Measurements from ENCODE around the gene RAB11B. TPM values are rescaled to one million over a fixed set of nuclear protein-coding genes. Genes with fewer than 3 reads are reported as not detected.

Gene RAB11B
- total RNA-seq, 1 donor from 2014 or later = 157 TPM

DNA sequence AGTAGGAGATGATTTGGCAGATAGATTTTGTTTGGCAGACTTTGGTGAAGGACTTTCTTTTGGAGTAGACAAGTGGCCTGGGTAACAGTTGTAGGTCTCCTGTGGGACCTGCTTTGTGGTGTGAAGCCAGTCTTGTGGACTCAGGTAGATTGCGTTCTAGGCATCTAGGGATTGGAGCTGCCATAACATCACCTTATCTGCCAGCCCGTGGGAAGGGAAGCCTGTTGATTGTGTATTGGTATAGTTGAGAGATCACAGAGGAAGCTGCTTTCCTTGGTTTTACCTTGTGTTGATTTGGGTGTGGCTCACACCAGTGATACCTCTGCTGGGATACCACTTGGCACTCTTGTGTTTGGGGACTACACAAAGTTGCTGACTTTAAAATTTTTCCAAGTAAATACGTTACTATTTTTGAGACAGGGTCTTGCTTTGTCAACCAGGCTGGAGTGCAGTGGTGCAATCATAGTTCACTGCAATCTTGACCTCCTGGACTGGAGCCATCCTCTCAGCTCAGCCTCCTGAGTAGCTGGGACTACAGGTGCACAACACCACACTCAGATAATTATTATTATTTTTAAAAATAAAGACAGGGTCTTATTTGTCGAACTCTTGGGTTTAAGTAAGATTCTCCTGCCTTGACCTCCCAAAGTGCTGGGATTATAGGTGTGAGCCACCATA, 62.4 kb downstream of the RAB11B start:
- H3K4me1 ChIP-seq = peaks cover 97% of the 10 kb centered on the region
- intact Hi-C loops (cut with micrococcal nuclease) = no loop called here
- no peaks in the 10 kb centered on the region for H3K9me3 ChIP-seq (replicated peaks)
- peaks cover 30% of the 10 kb centered on the region for H3K36me3 ChIP-seq
- H3K27me3 ChIP-seq (ENCODE audit: low read depth) = no peaks in the 10 kb centered on the region
- TF ChIP-seq, protein P1, sequence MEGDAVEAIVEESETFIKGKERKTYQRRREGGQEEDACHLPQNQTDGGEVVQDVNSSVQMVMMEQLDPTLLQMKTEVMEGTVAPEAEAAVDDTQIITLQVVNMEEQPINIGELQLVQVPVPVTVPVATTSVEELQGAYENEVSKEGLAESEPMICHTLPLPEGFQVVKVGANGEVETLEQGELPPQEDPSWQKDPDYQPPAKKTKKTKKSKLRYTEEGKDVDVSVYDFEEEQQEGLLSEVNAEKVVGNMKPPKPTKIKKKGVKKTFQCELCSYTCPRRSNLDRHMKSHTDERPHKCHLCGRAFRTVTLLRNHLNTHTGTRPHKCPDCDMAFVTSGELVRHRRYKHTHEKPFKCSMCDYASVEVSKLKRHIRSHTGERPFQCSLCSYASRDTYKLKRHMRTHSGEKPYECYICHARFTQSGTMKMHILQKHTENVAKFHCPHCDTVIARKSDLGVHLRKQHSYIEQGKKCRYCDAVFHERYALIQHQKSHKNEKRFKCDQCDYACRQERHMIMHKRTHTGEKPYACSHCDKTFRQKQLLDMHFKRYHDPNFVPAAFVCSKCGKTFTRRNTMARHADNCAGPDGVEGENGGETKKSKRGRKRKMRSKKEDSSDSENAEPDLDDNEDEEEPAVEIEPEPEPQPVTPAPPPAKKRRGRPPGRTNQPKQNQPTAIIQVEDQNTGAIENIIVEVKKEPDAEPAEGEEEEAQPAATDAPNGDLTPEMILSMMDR (IDR thresholded peaks at IDR 0.05; ENCODE audit: borderline replicate concordance) = no peak
- H3K27ac ChIP-seq (replicated peaks) = peak overlapping the region; percentile 0
- H3K4me3 ChIP-seq = no peak overlapping the region
- DNase-seq = no peak

DNA sequence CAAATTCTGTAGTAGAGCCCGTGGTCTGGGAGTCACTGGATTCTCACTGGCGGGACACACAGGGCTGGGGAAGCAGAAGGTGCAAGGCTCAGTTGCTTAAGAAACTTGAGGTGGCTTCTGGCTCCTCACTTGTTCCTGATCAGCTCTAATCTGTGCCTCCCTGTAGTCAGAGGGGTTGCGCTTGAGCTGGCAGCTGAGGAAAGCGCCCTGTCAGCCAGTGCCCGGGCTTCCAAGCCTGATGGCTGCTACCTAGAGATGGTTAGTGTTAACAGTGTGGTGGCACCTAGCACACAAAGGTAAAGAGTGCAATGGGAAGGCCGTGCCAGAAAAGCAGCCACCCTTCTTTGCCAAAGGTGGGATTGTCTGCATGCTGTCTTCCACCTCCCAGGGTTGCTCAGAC, 63.5 kb downstream of the RAB11B start:
- Histone ChIP-seq H3K4me1 (peaks cover 97% of the 10 kb centered on the region), H3K27me3 (ENCODE audit: low read depth) (no peaks in the 10 kb centered on the region), H3K27ac (replicated peaks) (no peak overlapping the region), H3K9me3 (replicated peaks) (no peaks in the 10 kb centered on the region), H3K4me3 (no peak overlapping the region), H3K36me3 (peaks cover 30% of the 10 kb centered on the region)
- TF ChIP-seq, protein P1 (IDR thresholded peaks at IDR 0.05; ENCODE audit: borderline replicate concordance) = no peak
- no peak for DNase-seq
- intact Hi-C loops (cut with micrococcal nuclease) = no loop called here

Small RNA genes within 50 kb of the gene (microRNA-seq; reads per million reads assigned to microRNA genes)
- 2.8 reads per million for gene MIR4999

Other genes starting within 250 kb of the RAB11B start
- gene FBN3, start 240.8 kb upstream of the RAB11B start, total RNA-seq = not detected
- 16.5 TPM for gene CERS4, start 181.0 kb upstream of the RAB11B start, total RNA-seq
- 31.8 TPM for gene CD320, start 82.0 kb upstream of the RAB11B start, total RNA-seq
- gene NDUFA7, start 69.0 kb upstream of the RAB11B start, total RNA-seq = 134 TPM
- gene RPS28, start 68.9 kb upstream of the RAB11B start, total RNA-seq = 967 TPM
- gene KANK3, start 47.1 kb upstream of the RAB11B start, total RNA-seq = 19.9 TPM
- gene ANGPTL4, start 26.2 kb upstream of the RAB11B start, total RNA-seq = 8.4 TPM
- gene MARCHF2, start 22.9 kb downstream of the RAB11B start, total RNA-seq = 109 TPM
- gene HNRNPM, start 54.6 kb downstream of the RAB11B start, total RNA-seq = 104 TPM
- 0.36 TPM for gene PRAM1, start 112.3 kb downstream of the RAB11B start, total RNA-seq
- gene ZNF414, start 123.8 kb downstream of the RAB11B start, total RNA-seq = 17.0 TPM
- gene MYO1F, start 187.1 kb downstream of the RAB11B start, total RNA-seq = 7.4 TPM
- 11.5 TPM for gene ADAMTS10, start 220.4 kb downstream of the RAB11B start, total RNA-seq
- not detected for gene NFILZ, start 240.3 kb downstream of the RAB11B start, total RNA-seq

Measured in left ventricle myocardium inferior (tissue), 1 donor.